Panc1 (cell line): Measurements from ENCODE around the gene ZNF57. TPM values are rescaled to one million over a fixed set of nuclear protein-coding genes. Genes with fewer than 3 reads are reported as not detected.

ENCODE experiments used
- ATAC-seq: fragments of 200-7000 bp; cut with Tn5 transposase; 2 replicates; pipeline ENCODE4 v1.9.1; 2020; ENCODE audit warnings: mild to moderate bottlenecking, moderate library complexity
- Bru-seq: library from RNA; stranded (reverse); fragments of 400-500 nt; gene quantifications from one replicate; lab custom pipeline; 2021; lab: Mats Ljungman, UMichigan
- BruChase-seq, 2 experiments: library from RNA; stranded (reverse); fragments of 400-500 nt; gene quantifications; one replicate each; lab custom pipeline; 2021; lab: Mats Ljungman, UMichigan
- BruUV-seq: library from RNA; stranded (reverse); fragments of 400-500 nt; replicated peaks from 2 replicates; lab custom pipeline; 2021; lab: Mats Ljungman, UMichigan
- CTCF ChIA-PET: fragments of 300-600 bp; sonication (Branson Sonifier 250); formaldehyde crosslinking; loops from one replicate; lab custom pipeline; 2022; ENCODE audit warnings: antibody characterized with exemption; lab: Charles Lee
- POLR2A ChIA-PET: fragments of 300-600 bp; sonication (Branson Sonifier 250); formaldehyde crosslinking; loops from one replicate; lab custom pipeline; 2022; ENCODE audit warnings: antibody characterized with exemption; lab: Charles Lee
- DNase-seq: peaks from one replicate; pipeline ENCODE4 v3.0.0-alpha.2; 2010; ENCODE audit warnings: low read depth, low spot score
- H3K27ac ChIP-seq: 2 replicates; pipeline ENCODE4 v1.5.1; 2011; ENCODE audit warnings: mild to moderate bottlenecking, low read length, inconsistent platforms
- H3K27me3 ChIP-seq: fragments of 200-500 bp; sonication (Bioruptor generic); 2 replicates; pipeline ENCODE4 v1.6.0; 2014; ENCODE audit warnings: low read length, inconsistent platforms; ENCODE audit not compliant: control insufficient read depth, insufficient read depth
- H3K36me3 ChIP-seq: fragments of 200-500 bp; sonication (Bioruptor generic); 2 replicates; pipeline ENCODE4 v1.5.1; 2014; ENCODE audit warnings: inconsistent platforms, mild to moderate bottlenecking, low read length, moderate library complexity; ENCODE audit not compliant: control insufficient read depth, insufficient read depth
- H3K4me1 ChIP-seq: 2 replicates; pipeline ENCODE4 v1.5.1; 2011; ENCODE audit warnings: inconsistent platforms, mild to moderate bottlenecking, low read length, moderate library complexity; ENCODE audit not compliant: control insufficient read depth, insufficient read depth
- H3K4me3 ChIP-seq, 2 experiments: 2 replicates each; pipeline ENCODE4 v1.5.1; 2011 to 2012; ENCODE audit warnings: low read depth in 2 of 2, low read length in 2 of 2, mild to moderate bottlenecking in 2 of 2, inconsistent platforms in 1 of 2, moderate library complexity in 1 of 2
- H3K9me3 ChIP-seq: fragments of 200-500 bp; sonication (Bioruptor generic); 2 replicates; pipeline ENCODE4 v1.5.1; 2014; ENCODE audit warnings: low read depth, mild to moderate bottlenecking, inconsistent platforms, low read length, moderate library complexity; ENCODE audit not compliant: control insufficient read depth, insufficient read depth
- CTCF ChIP-seq: fragments of 450-650 bp; IDR thresholded peaks from 2 replicates; pipeline ENCODE4 v1.5.1; 2017; ENCODE audit warnings: mild to moderate bottlenecking
- POLR2AphosphoS5 ChIP-seq: IDR thresholded peaks from 2 replicates; pipeline ENCODE4 v1.6.1; 2012; ENCODE audit warnings: mild to moderate bottlenecking, low read depth, low read length, moderate library complexity
- REST ChIP-seq, 2 experiments: IDR thresholded peaks; 2 replicates each; pipeline ENCODE4 v1.6.1; 2011 to 2012; ENCODE audit warnings: low read depth in 2 of 2, control low read depth in 1 of 2, low read length in 1 of 2, mild to moderate bottlenecking in 1 of 2, moderate library complexity in 1 of 2; ENCODE audit not compliant: insufficient read depth in 1 of 2
- SIN3A ChIP-seq: IDR thresholded peaks from 2 replicates; pipeline ENCODE4 v1.6.1; 2012; ENCODE audit warnings: low read depth, mild to moderate bottlenecking, low read length, moderate library complexity, borderline replicate concordance; ENCODE audit not compliant: insufficient read depth
- TCF7L2 ChIP-seq: IDR thresholded peaks from 2 replicates; pipeline ENCODE4 v1.6.1; 2011; ENCODE audit warnings: mild to moderate bottlenecking, low read depth, low read length, inconsistent platforms
- in situ Hi-C: cut with HindIII; loops from 2 replicates; pipeline ENCODE4 v1.10.0; 2016; ENCODE audit warnings: low sequenced_read_pairs, low pct_unique_long_range_greater_than_20kb
- intact Hi-C: fragments of 100-400 bp; cut with micrococcal nuclease; formaldehyde crosslinking; loops from one replicate; pipeline ENCODE4 v1.10.0; 2022; ENCODE audit not compliant: unreplicated experiment
- long read RNA-seq: library from polyadenylated mRNA; unstranded; transcript quantifications from one replicate; pipeline ENCODE4 v2.0.0, GENCODE V29; 2021; ENCODE audit not compliant: unreplicated experiment
- polyA plus RNA-seq: library from polyadenylated mRNA; unstranded; fragments of >200 nt; gene quantifications from one replicate; pipeline ENCODE4 v1.2.1, GENCODE V29; 2012; ENCODE audit warnings: missing spikeins; ENCODE audit not compliant: insufficient read length
- total RNA-seq: library from RNA; stranded (reverse); gene quantifications from one replicate; pipeline ENCODE4 v1.2.1, GENCODE V29; 2021; ENCODE audit not compliant: unreplicated experiment

The ZNF57 gene
- 4.9 TPM for total RNA-seq
- 2.7 TPM for polyA plus RNA-seq
- percentile 62 among the genes with signal in this experiment for Bru-seq, nascent RNA
- BruChase-seq, experiment 1, labeled RNA remaining after a 2-hour chase: percentile 57 among the genes with signal in this experiment
- BruChase-seq, experiment 2, labeled RNA remaining after a 6-hour chase: percentile 58 among the genes with signal in this experiment
- long read RNA-seq, transcript ZNF57-201 (4 exons, 2,003 nt): major isoform, 10 of 14 reads
- long read RNA-seq, partial matches to known transcripts: 0 of 14 reads
- long read RNA-seq, other reads (novel, unspliced or antisense): 4 of 14 reads

DNA sequence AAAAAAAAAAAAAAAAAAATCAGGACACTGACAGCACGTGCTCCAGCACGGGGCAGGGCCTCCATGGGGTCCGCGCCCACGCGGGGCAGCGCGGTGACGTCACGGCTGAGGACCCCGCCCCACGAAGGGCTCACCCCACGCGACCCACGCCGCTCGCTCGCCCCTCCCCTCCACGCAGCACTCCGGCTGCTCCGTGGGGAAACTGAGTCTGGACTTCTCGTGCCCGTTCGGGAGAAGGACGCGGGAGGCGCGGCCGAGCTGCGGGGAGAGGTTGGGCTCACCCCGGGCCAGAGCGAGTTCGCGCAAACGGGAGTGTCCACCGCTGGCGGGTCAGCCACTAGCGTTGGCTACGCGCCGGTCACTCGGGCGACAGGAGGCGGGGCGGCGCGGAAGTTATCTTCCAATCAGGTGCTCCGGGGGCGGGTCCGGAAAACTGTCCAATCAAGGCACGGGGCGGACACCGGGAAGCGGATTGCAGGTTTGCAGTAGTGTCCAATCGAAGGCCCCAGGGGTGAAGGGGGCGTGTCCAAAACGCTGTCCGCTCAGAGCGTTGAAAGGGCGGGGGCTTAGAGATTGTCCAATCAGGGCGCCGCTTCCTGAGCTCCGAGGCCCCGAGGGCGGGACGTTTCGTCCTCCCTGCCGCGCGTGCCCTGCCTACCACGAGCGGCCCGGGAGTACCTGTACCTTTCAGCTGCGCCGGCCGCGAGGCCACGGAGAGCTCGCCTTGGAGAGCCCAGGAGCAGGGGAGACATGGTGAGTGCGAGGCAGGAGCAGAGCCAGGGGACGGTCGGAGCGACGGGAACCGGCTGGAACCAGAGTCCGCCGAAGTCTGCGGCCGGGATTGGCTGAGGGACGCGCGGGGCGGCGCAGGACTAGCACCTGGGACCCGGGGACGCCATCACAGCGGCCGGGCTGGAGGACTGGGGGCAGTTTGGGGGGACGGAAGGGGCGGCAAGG, at the start of gene ZNF57:
TSS of gene ZNF57 (plus strand) at position 633 of the 957 bp plus-strand sequence. CDS start at position 751, 118 bp downstream.
- intact Hi-C loops: no loop called here
- ChIA-PET POLR2A (interaction anchor here (0.6 kb wide), 2 partner anchors 88 to 240 kb away, joined by 3 to 6 read pairs; no protein-coding TSS in a partner anchor), CTCF (interaction anchor here (0.6 kb wide), 1 partner anchor 62 kb away, joined by 6 read pairs; no protein-coding TSS in a partner anchor)
- peak within 1 kb of the TSS; percentile 68 for H3K27ac ChIP-seq
- in situ Hi-C loops: no loop called here
- H3K4me3 ChIP-seq: peak within 1 kb of the TSS; percentile 72 to 75
- no TSS peak for BruUV-seq
- TF ChIP-seq SIN3A: peak; percentile 71; the same call in 1 of the 2 replicates
- no peak for TF ChIP-seq REST (IDR thresholded peaks at IDR 0.05; ENCODE audit: insufficient read depth in 1 of 2, low read depth in 2 of 2, low read length in 1 of 2)
- H3K4me1 ChIP-seq: peaks cover 6% of the 10 kb centered on the region
- H3K9me3 ChIP-seq: peaks cover 7% of the 10 kb centered on the region; the same call in 1 of the 2 replicates
- no peaks in the 10 kb centered on the region for H3K27me3 ChIP-seq
- ATAC-seq: peak; percentile 98
- no peaks in the 10 kb centered on the region; the same call in 1 of the 2 replicates for H3K36me3 ChIP-seq
- DNase-seq: peak; percentile 88

- no peak overlapping the region for H3K27ac ChIP-seq
- peaks cover 72% of the 10 kb centered on the region for H3K9me3 ChIP-seq
- BruUV-seq: no TSS peak
- H3K4me1 ChIP-seq: no peaks in the 10 kb centered on the region
- no peak for DNase-seq
- H3K4me3 ChIP-seq: no peak overlapping the region
- CTCF ChIA-PET: no interaction called here
- in situ Hi-C loops: no loop called here
- ATAC-seq: no peak
- no peaks in the 10 kb centered on the region for H3K27me3 ChIP-seq
- POLR2A ChIA-PET: no interaction called here
- peaks cover 5% of the 10 kb centered on the region for H3K36me3 ChIP-seq
- intact Hi-C loops: no loop called here
- TF ChIP-seq CTCF (no peak), SIN3A (no peak), REST (IDR thresholded peaks at IDR 0.05; ENCODE audit: insufficient read depth in 1 of 2, low read depth in 2 of 2, low read length in 1 of 2) (no peak), TCF7L2 (no peak), POLR2AphosphoS5 (no peak)
Measured at GRCh38 chr19:2852598-2852997, 48.1 kb upstream of the ZNF57 start.
